ENCODE data around the gene NECTIN2.
"Not testable (repeated sequence)": the region's sequence is repeated elsewhere in the genome, so short reads cannot be mapped to it uniquely, and the experiment has no call there.

Gene NECTIN2

GRCh38 chr19:44855606-44856005, 9.5 kb downstream of the NECTIN2 start:
- DNase-seq = no peak

GRCh38 chr19:44856421-44857083, 10.5 kb downstream of the NECTIN2 start:
- DNase-seq = no peak

GRCh38 chr19:44857837-44858236, 11.7 kb downstream of the NECTIN2 start:
- DNase-seq = no peak

GRCh38 chr19:44861576-44861975, 15.5 kb downstream of the NECTIN2 start:
- not testable (repeated sequence) for DNase-seq

GRCh38 chr19:44863990-44864389, 17.9 kb downstream of the NECTIN2 start:
- DNase-seq = no peak

GRCh38 chr19:44865196-44865767, 19.2 kb downstream of the NECTIN2 start:
- DNase-seq = no peak

- no peak for DNase-seq
These were observed 20.6 kb downstream of the NECTIN2 start for GRCh38 chr19:44866664-44867063.

- DNase-seq = no peak
These were observed 21.5 kb downstream of the NECTIN2 start for GRCh38 chr19:44867578-44867977.

- DNase-seq = peak; percentile 65
These were observed 23.8 kb downstream of the NECTIN2 start for GRCh38 chr19:44869733-44870470.

GRCh38 chr19:44871809-44872208, 25.7 kb downstream of the NECTIN2 start:
- DNase-seq = no peak

GRCh38 chr19:44872661-44873060, 26.6 kb downstream of the NECTIN2 start:
- DNase-seq = no peak

- DNase-seq = no peak
These were observed 28.2 kb downstream of the NECTIN2 start for GRCh38 chr19:44874317-44874716.

GRCh38 chr19:44875666-44876451, 29.8 kb downstream of the NECTIN2 start:
- no peak for DNase-seq

GRCh38 chr19:44876930-44877535, 30.9 kb downstream of the NECTIN2 start:
- DNase-seq = no peak

- no peak for DNase-seq
These were observed 32.2 kb downstream of the NECTIN2 start for GRCh38 chr19:44878120-44878865.

GRCh38 chr19:44879309-44880065, 33.4 kb downstream of the NECTIN2 start:
- no peak for DNase-seq

- no peak for DNase-seq
These were observed 36.0 kb downstream of the NECTIN2 start for GRCh38 chr19:44882063-44882462.

- not testable (repeated sequence) for DNase-seq
These were observed 36.7 kb downstream of the NECTIN2 start for GRCh38 chr19:44882619-44883397.

- no peak for DNase-seq
These were observed 37.8 kb downstream of the NECTIN2 start for GRCh38 chr19:44883922-44884321.

- DNase-seq = no peak
These were observed 38.5 kb downstream of the NECTIN2 start for GRCh38 chr19:44884566-44884965.

- no peak for DNase-seq
These were observed 40.0 kb downstream of the NECTIN2 start for GRCh38 chr19:44886141-44886540.
